Measurements from ENCODE around the gene POLR2J3.
"Not testable (repeated sequence)": the region's sequence is repeated elsewhere in the genome, so short reads cannot be mapped to it uniquely, and the experiment has no call there.

- TF ChIP-seq EZH2 (IDR thresholded peaks at IDR 0.05; ENCODE audit: borderline replicate concordance); CTCF (IDR thresholded peaks at IDR 0.05; ENCODE audit: poor library complexity); EZH2phosphoT487 (IDR thresholded peaks at IDR 0.05; ENCODE audit: low read depth, severe bottlenecking, unreplicated experiment): not testable (repeated sequence)
Measured at GRCh38 chr7:102614873-102615272, 42.5 kb upstream of the POLR2J3 start.
